ENCODE results near the gene SPTBN1.
"Not testable (repeated sequence)": the region's sequence is repeated elsewhere in the genome, so short reads cannot be mapped to it uniquely, and the experiment has no call there.

Gene SPTBN1

DNA sequence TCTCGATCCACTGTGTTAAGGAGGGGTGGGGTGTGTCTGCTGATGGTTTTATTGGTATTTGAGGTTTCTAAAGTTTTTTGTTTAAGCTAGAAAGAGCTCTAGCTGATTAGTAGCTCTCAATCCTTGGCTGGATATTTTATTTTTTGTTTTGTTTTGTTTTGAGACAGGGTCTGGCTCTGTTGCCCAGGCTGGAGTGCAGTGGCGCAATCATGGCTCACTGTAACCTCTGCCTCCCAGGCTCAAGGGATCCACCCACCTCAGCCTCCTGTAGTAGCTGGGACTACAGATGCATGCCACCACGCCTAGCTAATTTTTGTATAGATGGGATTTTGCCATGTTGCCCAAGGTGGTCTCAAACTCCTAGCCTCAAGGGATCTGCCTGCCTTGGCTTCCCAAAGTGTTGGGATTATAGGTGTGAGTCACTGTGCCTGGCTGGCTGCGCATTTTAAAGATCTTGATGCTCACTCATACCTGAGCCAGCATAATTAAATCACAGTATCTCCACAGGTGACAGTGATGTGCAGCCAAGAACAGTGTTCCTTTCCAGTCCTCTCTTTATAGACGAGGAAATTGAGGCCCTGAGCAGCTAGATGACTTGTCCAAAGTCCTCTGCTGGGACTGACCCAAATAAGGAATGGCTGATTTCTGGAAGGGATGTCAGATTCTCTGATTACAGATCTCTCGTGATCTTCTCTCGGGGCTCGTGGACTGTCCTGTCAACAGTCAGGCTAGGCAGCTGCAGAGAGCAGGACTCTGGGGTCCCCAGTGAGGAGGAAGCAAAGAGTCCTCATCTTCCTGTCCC is 44.5 kb downstream of the SPTBN1 start:
- no peak for DNase-seq (ENCODE audit: low read depth)
- TF ChIP-seq, protein P1, sequence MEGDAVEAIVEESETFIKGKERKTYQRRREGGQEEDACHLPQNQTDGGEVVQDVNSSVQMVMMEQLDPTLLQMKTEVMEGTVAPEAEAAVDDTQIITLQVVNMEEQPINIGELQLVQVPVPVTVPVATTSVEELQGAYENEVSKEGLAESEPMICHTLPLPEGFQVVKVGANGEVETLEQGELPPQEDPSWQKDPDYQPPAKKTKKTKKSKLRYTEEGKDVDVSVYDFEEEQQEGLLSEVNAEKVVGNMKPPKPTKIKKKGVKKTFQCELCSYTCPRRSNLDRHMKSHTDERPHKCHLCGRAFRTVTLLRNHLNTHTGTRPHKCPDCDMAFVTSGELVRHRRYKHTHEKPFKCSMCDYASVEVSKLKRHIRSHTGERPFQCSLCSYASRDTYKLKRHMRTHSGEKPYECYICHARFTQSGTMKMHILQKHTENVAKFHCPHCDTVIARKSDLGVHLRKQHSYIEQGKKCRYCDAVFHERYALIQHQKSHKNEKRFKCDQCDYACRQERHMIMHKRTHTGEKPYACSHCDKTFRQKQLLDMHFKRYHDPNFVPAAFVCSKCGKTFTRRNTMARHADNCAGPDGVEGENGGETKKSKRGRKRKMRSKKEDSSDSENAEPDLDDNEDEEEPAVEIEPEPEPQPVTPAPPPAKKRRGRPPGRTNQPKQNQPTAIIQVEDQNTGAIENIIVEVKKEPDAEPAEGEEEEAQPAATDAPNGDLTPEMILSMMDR (conservative IDR thresholded peaks at IDR 0.05; ENCODE audit: control insufficient read depth, insufficient read depth, low read depth, low read length): no peak
- no peak overlapping the region for H3K4me3 ChIP-seq (ENCODE audit: control insufficient read depth, low read depth, low read length)

DNA sequence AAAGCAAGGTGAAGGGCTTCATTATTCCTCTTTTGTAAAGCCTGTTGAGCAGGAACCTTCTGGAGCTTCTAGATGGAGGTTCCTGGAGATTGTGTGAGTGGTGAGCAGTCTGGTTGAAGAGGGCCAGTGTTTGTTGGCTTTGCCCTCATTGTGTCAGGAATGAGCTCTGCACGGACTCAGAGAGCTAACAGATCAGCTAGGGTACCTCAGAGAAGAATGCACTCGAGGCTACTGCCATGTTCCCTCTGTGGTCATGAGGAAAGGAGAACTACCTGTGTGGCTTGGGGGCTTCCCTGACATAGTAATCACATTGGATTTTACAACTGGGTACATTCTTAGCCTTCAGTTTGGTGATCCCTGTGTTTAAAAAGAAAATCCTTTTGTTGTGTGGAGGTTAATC is 46.6 kb downstream of the SPTBN1 start:
- H3K4me3 ChIP-seq (ENCODE audit: control insufficient read depth, low read depth, low read length): no peak overlapping the region
- DNase-seq (ENCODE audit: low read depth): no peak
- TF ChIP-seq, protein P1 (conservative IDR thresholded peaks at IDR 0.05; ENCODE audit: control insufficient read depth, insufficient read depth, low read depth, low read length): no peak

DNA sequence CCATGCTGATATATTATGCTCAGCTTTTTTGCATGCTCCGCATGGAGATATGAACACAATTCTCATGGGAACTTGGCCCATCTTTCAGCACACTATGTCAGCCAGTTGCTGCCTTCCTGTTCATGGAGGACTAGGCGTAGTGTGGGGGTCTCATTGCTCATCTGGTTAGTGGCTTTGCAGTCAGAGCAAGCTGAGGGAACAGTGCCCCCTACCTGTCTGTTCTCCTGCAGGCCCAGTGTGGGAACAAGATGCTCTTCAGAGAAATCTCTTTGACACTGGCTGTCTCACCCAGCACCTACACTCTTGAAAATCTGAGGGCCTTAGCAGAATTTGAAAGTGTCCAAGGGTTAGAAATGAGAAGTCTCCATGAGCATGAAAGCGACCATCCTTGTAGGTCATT is 47.1 kb downstream of the SPTBN1 start:
- H3K4me3 ChIP-seq (ENCODE audit: control insufficient read depth, low read depth, low read length): no peak overlapping the region
- TF ChIP-seq, protein P1 (conservative IDR thresholded peaks at IDR 0.05; ENCODE audit: control insufficient read depth, insufficient read depth, low read depth, low read length): peak; percentile 68
- DNase-seq (ENCODE audit: low read depth): peak; percentile 51

DNA sequence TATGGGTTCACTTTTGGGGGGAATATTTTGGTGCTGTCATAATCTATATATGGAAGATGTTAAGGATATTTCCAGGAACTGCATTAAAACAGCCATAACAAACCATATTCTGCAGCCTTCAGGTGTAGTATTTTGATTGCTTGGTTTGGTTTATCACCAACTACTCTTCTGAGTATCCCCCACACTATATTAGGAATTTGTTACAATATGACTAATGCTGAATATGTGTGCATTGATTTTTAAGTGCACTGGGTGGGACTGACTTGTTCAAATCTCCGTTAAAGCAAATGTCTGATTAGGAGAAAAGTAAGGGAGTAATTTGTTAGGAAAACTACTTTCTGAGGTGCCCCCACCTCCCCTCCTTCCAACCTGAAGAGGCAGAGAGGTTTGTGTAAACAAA is 47.7 kb downstream of the SPTBN1 start:
- no peak overlapping the region for H3K4me3 ChIP-seq (ENCODE audit: control insufficient read depth, low read depth, low read length)
- TF ChIP-seq, protein P1 (conservative IDR thresholded peaks at IDR 0.05; ENCODE audit: control insufficient read depth, insufficient read depth, low read depth, low read length): no peak
- DNase-seq (ENCODE audit: low read depth): no peak

DNA sequence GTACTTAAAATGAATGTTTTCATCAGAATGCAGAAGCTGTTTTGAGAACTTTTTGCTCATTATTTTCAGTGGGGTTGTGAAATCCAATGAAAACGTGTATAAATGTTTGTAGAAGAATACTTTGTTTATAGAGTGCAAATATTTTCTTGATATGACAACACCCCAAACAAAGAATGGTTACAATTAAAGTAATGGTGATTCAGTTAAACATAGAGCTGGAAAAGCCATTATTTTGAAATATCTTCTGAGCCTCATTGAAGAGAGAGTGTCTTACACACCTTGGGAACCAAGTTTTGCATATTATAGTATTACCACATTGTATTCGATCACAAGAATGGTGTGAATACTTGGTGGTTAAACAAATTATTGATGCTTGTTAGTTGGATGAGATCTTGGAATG is 48.7 kb downstream of the SPTBN1 start:
- H3K4me3 ChIP-seq (ENCODE audit: control insufficient read depth, low read depth, low read length): no peak overlapping the region
- TF ChIP-seq, protein P1 (conservative IDR thresholded peaks at IDR 0.05; ENCODE audit: control insufficient read depth, insufficient read depth, low read depth, low read length): no peak
- no peak for DNase-seq (ENCODE audit: low read depth)

DNA sequence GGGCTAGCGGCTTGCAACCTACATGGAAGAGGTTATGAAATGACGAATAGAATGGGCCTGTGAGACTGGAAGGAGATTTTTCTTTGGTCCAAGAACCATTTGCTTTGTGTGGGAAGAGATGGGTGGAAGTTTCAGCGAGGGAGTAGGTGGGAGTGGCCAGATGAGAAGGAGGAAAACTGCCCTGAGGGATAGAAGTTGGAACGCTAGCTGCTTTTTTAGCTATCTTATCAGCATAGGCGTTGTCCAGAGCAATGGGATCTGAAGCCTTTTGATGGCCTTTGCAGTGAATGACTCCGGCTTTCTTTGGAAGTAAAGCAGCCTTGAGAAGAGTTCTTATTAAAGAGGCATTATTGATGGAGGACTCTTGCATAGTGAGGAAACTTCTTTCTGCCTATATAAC is 52.4 kb downstream of the SPTBN1 start:
- no peak overlapping the region for H3K4me3 ChIP-seq (ENCODE audit: control insufficient read depth, low read depth, low read length)
- no peak for DNase-seq (ENCODE audit: low read depth)
- TF ChIP-seq, protein P1 (conservative IDR thresholded peaks at IDR 0.05; ENCODE audit: control insufficient read depth, insufficient read depth, low read depth, low read length): no peak

DNA sequence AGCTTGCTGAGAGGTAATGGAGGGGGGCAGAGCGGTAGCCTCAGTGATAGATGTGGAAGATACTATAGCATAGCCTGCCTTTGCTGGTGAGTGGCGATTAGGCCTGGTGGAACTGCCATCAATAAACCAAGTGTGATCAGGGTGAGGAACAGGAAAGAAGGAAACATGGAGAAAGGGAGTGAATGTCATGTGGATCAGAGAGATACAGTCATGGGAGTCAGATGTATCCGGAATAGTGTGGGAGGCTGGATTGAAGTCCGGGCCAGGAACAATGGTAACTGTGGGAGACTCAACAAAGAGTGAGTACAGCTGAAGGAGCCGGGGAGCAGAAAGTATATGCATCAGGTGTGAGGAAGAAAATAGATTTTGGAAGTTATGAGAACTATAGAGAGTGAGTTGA is 52.9 kb downstream of the SPTBN1 start:
- H3K4me3 ChIP-seq (ENCODE audit: control insufficient read depth, low read depth, low read length); DNase-seq (ENCODE audit: low read depth): not testable (repeated sequence)
